OCI-LY7 (cell line): Measurements from ENCODE around the gene LRRC3C. TPM values are rescaled to one million over a fixed set of nuclear protein-coding genes. Genes with fewer than 3 reads are reported as not detected.

ENCODE experiments used
- BruUV-seq: library from RNA; stranded (reverse); fragments of 400-500 nt; replicated peaks from 2 replicates; lab custom pipeline; 2021; lab: Mats Ljungman, UMichigan
- CTCF ChIA-PET: fragments of 300-600 bp; sonication (Branson Sonifier 250); formaldehyde crosslinking; loops from one replicate; lab custom pipeline; 2022; ENCODE audit warnings: antibody characterized with exemption; ENCODE audit not compliant: unreplicated experiment; lab: Charles Lee
- POLR2A ChIA-PET: fragments of 300-600 bp; sonication (Branson Sonifier 250); formaldehyde crosslinking; loops from one replicate; lab custom pipeline; 2022; ENCODE audit warnings: antibody characterized with exemption; lab: Charles Lee
- DNase-seq: peaks from one replicate; pipeline ENCODE4 v3.0.0-alpha.2; 2015; ENCODE audit warnings: low spot score
- H2AFZ ChIP-seq: fragments of 200-600 bp; sonication (generic), shearing (Covaris generic); 2 replicates; pipeline ENCODE4 v1.6.1; 2014; ENCODE audit warnings: mild to moderate bottlenecking, antibody characterized with exemption, low read length, moderate library complexity
- H3K27ac ChIP-seq: fragments of 200-600 bp; sonication (generic); 2 replicates; pipeline ENCODE4 v1.5.1; 2014; ENCODE audit warnings: mixed run types, low read depth, mild to moderate bottlenecking, moderate library complexity, low read length, inconsistent platforms; ENCODE audit not compliant: poor library complexity, severe bottlenecking
- H3K36me3 ChIP-seq: fragments of 200-600 bp; sonication (generic); 2 replicates; pipeline ENCODE4 v1.6.1; 2014; ENCODE audit warnings: mild to moderate bottlenecking, antibody characterized with exemption, low read length, moderate library complexity, mixed read lengths; ENCODE audit not compliant: insufficient read depth
- H3K4me1 ChIP-seq: fragments of 200-600 bp; sonication (generic); 2 replicates; pipeline ENCODE4 v1.5.1; 2014; ENCODE audit warnings: mild to moderate bottlenecking, low read length; ENCODE audit not compliant: insufficient read depth, poor library complexity, severe bottlenecking
- H3K4me2 ChIP-seq: fragments of 200-600 bp; sonication (generic); 2 replicates; pipeline ENCODE4 v1.6.1; 2014; ENCODE audit warnings: mild to moderate bottlenecking, low read length
- H3K4me3 ChIP-seq: fragments of 200-600 bp; sonication (generic); 2 replicates; pipeline ENCODE4 v1.5.1; 2014; ENCODE audit warnings: mild to moderate bottlenecking, low read depth, low read length; ENCODE audit not compliant: poor library complexity, severe bottlenecking
- H3K79me2 ChIP-seq: fragments of 200-600 bp; sonication (generic); 2 replicates; pipeline ENCODE4 v1.6.1; 2016; ENCODE audit warnings: low read depth, mild to moderate bottlenecking, low read length, moderate library complexity, mixed read lengths; ENCODE audit not compliant: insufficient read depth
- H3K9me2 ChIP-seq: fragments of 200-600 bp; sonication (generic); 2 replicates; pipeline ENCODE4 v1.6.1; 2016; ENCODE audit warnings: mild to moderate bottlenecking, low read length, mixed read lengths; ENCODE audit not compliant: insufficient read depth
- H3K9me3 ChIP-seq: fragments of 200-600 bp; sonication (generic); 2 replicates; pipeline ENCODE4 v1.6.1; 2014; ENCODE audit warnings: mild to moderate bottlenecking, mixed run types, low read length, mixed read lengths
- H4K20me1 ChIP-seq: fragments of 200-600 bp; sonication (generic); 2 replicates; pipeline ENCODE4 v1.6.1; 2014; ENCODE audit warnings: mild to moderate bottlenecking, antibody characterized with exemption, low read length, moderate library complexity, mixed read lengths; ENCODE audit not compliant: insufficient read depth
- EZH2phosphoT487 ChIP-seq: fragments of 200-600 bp; sonication (generic); IDR thresholded peaks from 2 replicates; pipeline ENCODE4 v1.6.1; 2018; ENCODE audit warnings: low read depth, borderline replicate concordance, mild to moderate bottlenecking, mixed run types, antibody characterized with exemption, low read length, moderate library complexity, mixed read lengths
- intact Hi-C: fragments of 100-400 bp; cut with micrococcal nuclease; formaldehyde crosslinking; loops from one replicate; pipeline ENCODE4 v1.10.0; 2022; ENCODE audit not compliant: unreplicated experiment
- total RNA-seq, 2 experiments: library from RNA; depleted of rRNA in 1 of 2; stranded (reverse); fragments of >200 nt in 1 of 2; shearing (Covaris generic) in 1 of 2; gene quantifications; 2 replicates each; pipeline ENCODE4 v1.2.3, GENCODE V29; 2014 to 2022
- TF ChIP-seq, protein P1 (sequence below): fragments of 200-600 bp; sonication (generic); conservative IDR thresholded peaks from 2 replicates; pipeline ENCODE4 v1.5.1; 2014; ENCODE audit warnings: mild to moderate bottlenecking, antibody characterized with exemption, low read length, moderate library complexity, mixed read lengths

The LRRC3C gene
- total RNA-seq, 2 experiments from 2014 or later, result not detected

DNA sequence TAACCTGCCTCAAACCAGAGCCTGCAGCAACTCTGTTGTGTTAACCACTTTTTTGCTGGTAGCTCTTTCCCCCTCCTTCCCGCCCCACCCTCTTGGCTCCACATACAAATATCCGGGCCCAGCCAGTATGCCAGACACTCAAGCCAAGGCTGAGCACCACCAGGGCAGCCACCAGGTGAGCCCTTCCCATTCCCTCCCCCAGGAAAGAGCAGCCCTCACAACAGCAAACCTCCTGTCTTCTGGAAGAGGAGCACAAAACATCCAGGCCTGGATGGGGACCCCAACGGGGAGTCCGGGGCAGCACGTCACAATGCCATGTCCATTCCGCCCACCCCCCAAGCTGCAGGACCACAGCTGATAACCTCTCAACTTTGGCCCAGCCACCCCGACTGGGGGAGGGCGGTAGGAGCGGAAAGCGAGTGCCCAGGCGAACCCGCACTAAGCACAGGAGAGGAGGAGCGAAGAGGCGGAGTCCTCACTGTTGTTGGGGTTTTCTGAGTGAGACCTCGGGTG, 888 bp upstream of the LRRC3C start:
- no peak for TF ChIP-seq EZH2phosphoT487
- TF ChIP-seq, protein P1, sequence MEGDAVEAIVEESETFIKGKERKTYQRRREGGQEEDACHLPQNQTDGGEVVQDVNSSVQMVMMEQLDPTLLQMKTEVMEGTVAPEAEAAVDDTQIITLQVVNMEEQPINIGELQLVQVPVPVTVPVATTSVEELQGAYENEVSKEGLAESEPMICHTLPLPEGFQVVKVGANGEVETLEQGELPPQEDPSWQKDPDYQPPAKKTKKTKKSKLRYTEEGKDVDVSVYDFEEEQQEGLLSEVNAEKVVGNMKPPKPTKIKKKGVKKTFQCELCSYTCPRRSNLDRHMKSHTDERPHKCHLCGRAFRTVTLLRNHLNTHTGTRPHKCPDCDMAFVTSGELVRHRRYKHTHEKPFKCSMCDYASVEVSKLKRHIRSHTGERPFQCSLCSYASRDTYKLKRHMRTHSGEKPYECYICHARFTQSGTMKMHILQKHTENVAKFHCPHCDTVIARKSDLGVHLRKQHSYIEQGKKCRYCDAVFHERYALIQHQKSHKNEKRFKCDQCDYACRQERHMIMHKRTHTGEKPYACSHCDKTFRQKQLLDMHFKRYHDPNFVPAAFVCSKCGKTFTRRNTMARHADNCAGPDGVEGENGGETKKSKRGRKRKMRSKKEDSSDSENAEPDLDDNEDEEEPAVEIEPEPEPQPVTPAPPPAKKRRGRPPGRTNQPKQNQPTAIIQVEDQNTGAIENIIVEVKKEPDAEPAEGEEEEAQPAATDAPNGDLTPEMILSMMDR, result no peak
- H3K4me1 ChIP-seq, result peaks cover 40% of the 10 kb centered on the region
- peak; percentile 72 for DNase-seq
- H3K9me3 ChIP-seq, result no peaks in the 10 kb centered on the region
- ChIA-PET CTCF (interaction anchor here (0.5 kb wide), 1 partner anchor 28 kb away, joined by 3 read pairs; no protein-coding TSS in a partner anchor), POLR2A (interaction anchor here (0.6 to 1.0 kb wide), 5 partner anchors 11 to 79 kb away, joined by 3 to 5 read pairs (median 3); no protein-coding TSS in a partner anchor)
- H3K4me3 ChIP-seq, result peak overlapping the region; percentile 91
- H3K4me2 ChIP-seq, result peak overlapping the region; percentile 97
- no peaks in the 10 kb centered on the region for H4K20me1 ChIP-seq
- peaks cover 35% of the 10 kb centered on the region for H3K79me2 ChIP-seq
- H3K9me2 ChIP-seq, result no peaks in the 10 kb centered on the region
- H3K36me3 ChIP-seq, result peaks cover 27% of the 10 kb centered on the region
- no TSS peak for BruUV-seq
- intact Hi-C loops, result loop anchor here (1.0 to 5.0 kb wide), 5 partner anchors 26 to 172 kb away; partner anchors contain the start of genes IKZF3 and PSMD3
- H2AFZ ChIP-seq, result peak overlapping the region; percentile 93; the same call in 1 of the 2 replicates
- H3K27ac ChIP-seq, result peak overlapping the region; percentile 65

DNA sequence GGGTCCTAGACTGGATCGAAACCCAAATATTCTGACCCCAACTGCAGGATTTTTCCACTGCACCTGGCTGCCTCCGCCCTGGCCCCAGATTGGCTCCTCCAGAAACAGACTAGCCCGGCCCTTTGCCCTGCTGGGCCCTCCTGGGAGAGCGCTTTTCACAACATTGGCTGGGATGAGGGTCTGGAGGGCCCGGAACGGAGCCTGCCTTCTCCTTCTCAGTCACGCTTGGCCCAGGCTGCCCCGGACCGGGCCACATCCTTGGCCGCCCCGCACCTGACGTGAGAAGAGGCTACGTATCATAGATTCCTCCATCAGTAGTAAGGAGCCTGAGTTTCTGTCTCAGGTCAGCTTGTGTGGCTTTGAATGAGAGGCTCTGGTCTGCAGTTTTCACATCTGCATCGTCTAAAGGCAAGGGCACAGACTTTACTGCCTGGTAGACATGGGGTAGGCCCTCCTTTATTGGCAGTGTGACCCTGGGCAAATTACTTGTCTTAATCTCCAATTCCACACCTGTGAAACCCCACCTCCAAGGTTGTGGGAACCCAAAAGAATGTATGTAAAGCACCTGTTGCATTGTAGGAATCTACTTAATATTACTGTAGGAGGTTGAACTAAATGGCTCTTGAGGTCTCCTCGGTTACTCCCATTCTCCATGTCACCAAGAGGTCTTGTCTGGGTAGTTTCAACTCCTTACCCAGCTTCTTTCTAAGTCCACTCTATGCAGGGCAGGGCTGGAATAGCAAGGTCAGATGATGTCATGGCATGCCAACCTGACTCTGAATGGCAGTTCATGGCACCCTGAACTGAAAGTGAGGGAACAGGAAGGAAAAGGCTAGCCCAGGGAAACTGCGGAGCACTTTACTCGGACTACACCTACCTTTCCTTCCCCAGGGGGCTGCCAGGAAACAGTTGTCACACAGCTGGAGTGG, 661 bp downstream of the LRRC3C start:
- Histone ChIP-seq H3K27ac (peak overlapping the region; percentile 28), H3K9me3 (no peaks in the 10 kb centered on the region), H4K20me1 (no peaks in the 10 kb centered on the region), H3K4me2 (peak overlapping the region; percentile 85), H3K4me1 (peaks cover 40% of the 10 kb centered on the region), H3K79me2 (peaks cover 35% of the 10 kb centered on the region), H3K4me3 (peak overlapping the region; percentile 91), H3K9me2 (no peaks in the 10 kb centered on the region), H2AFZ (peak overlapping the region; percentile 93), H3K36me3 (peaks cover 11% of the 10 kb centered on the region)
- ChIA-PET POLR2A (interaction anchor here (0.6 kb wide), 1 partner anchor 87 kb away, joined by 3 read pairs; no protein-coding TSS in a partner anchor), CTCF (no interaction called here)
- DNase-seq, result no peak
- BruUV-seq, result TSS peak; percentile 87
- intact Hi-C loops, result loop anchor here (1.0 to 5.0 kb wide), 5 partner anchors 25 to 174 kb away; partner anchors contain the start of genes IKZF3 and PSMD3
- TF ChIP-seq, protein P1, result no peak
- no peak for TF ChIP-seq EZH2phosphoT487
